NCI-H82 (cell line): Measurements from ENCODE around the gene LRP1B.

Source experiments
- DNase-seq: peaks from one replicate; lab custom pipeline; 2025; lab: John Stamatoyannopoulos, UW

The LRP1B gene

GRCh38 chr2:141694180-141694579 is 436.6 kb downstream of the LRP1B start:
- no peak for DNase-seq

- no peak for DNase-seq
Measured at GRCh38 chr2:141692829-141693228, 438.0 kb downstream of the LRP1B start.

GRCh38 chr2:141676139-141676538 is 454.7 kb downstream of the LRP1B start:
- no peak for DNase-seq

GRCh38 chr2:141666191-141666590 is 464.6 kb downstream of the LRP1B start:
- DNase-seq = no peak

- DNase-seq = no peak
Measured at GRCh38 chr2:141660232-141660631, 470.6 kb downstream of the LRP1B start.

GRCh38 chr2:141654311-141654710 is 476.5 kb downstream of the LRP1B start:
- DNase-seq = peak; percentile 31

GRCh38 chr2:141653184-141653583 is 477.6 kb downstream of the LRP1B start:
- DNase-seq = no peak

- DNase-seq = no peak
Measured at GRCh38 chr2:141652308-141652707, 478.5 kb downstream of the LRP1B start.

- no peak for DNase-seq
Measured at GRCh38 chr2:141647353-141647752, 483.5 kb downstream of the LRP1B start.

- no peak for DNase-seq
Measured at GRCh38 chr2:141641462-141641861, 489.4 kb downstream of the LRP1B start.

GRCh38 chr2:141639809-141640208 is 491.0 kb downstream of the LRP1B start:
- DNase-seq = no peak

GRCh38 chr2:141633132-141633531 is 497.7 kb downstream of the LRP1B start:
- DNase-seq = no peak

GRCh38 chr2:141630407-141630930 is 500.3 kb downstream of the LRP1B start:
- no peak for DNase-seq

GRCh38 chr2:141620372-141620771 is 510.4 kb downstream of the LRP1B start:
- no peak for DNase-seq

GRCh38 chr2:141618457-141618856 is 512.4 kb downstream of the LRP1B start:
- peak; percentile 72 for DNase-seq

- no peak for DNase-seq
Measured at GRCh38 chr2:141611981-141612380, 518.8 kb downstream of the LRP1B start.

- DNase-seq = no peak
Measured at GRCh38 chr2:141611176-141611571, 519.6 kb downstream of the LRP1B start.

GRCh38 chr2:141610564-141611175 is 520.1 kb downstream of the LRP1B start:
- DNase-seq = peak; percentile 20

GRCh38 chr2:141605163-141605562 is 525.7 kb downstream of the LRP1B start:
- DNase-seq = no peak

- DNase-seq = no peak
Measured at GRCh38 chr2:141601511-141602152, 529.2 kb downstream of the LRP1B start.

- DNase-seq = no peak
Measured at GRCh38 chr2:141599721-141600120, 531.1 kb downstream of the LRP1B start.

- no peak for DNase-seq
Measured at GRCh38 chr2:141598982-141599381, 531.8 kb downstream of the LRP1B start.

- no peak for DNase-seq
Measured at GRCh38 chr2:141595316-141595920, 535.4 kb downstream of the LRP1B start.
